HCT116 (cell line): ENCODE data around the gene SCN3B. TPM values are rescaled to one million over a fixed set of nuclear protein-coding genes. Genes with fewer than 3 reads are reported as not detected.

Experiments
- ATAC-seq: fragments of 200-7000 bp; cut with Tn5 transposase; 2 replicates; pipeline ENCODE4 v1.9.1; 2020; ENCODE audit warnings: mild to moderate bottlenecking, moderate library complexity
- BruUV-seq: library from RNA; stranded (reverse); fragments of 400-500 nt; replicated peaks from 2 replicates; lab custom pipeline; 2021; lab: Mats Ljungman, UMichigan
- CTCF ChIA-PET: fragments of 300-600 bp; sonication (Branson Sonifier 250); formaldehyde crosslinking; loops from one replicate; lab custom pipeline; 2021; ENCODE audit warnings: antibody characterized with exemption; lab: Charles Lee
- POLR2A ChIA-PET: fragments of 300-600, 350-600 bp; sonication (Branson Sonifier 250); formaldehyde crosslinking; loops from one replicate; lab custom pipeline; 2021; ENCODE audit warnings: antibody characterized with exemption; lab: Charles Lee
- RAD21 ChIA-PET, 2 experiments: fragments of 300-600 bp; sonication (Branson Sonifier 250); formaldehyde crosslinking; loops; one replicate each; lab custom pipeline; 2023; ENCODE audit warnings: low total read pairs in 2 of 2; ENCODE audit not compliant: uncharacterized antibody in 2 of 2, unreplicated experiment in 2 of 2, low non-redundant PET in 1 of 2; lab: Charles Lee
- DNase-seq: peaks from one replicate; pipeline ENCODE4 v3.0.0-alpha.2; 2010; ENCODE audit warnings: low read depth, low spot score
- H2AFZ ChIP-seq: fragments of 200-600 bp; shearing (Covaris generic), sonication (generic); 2 replicates; pipeline ENCODE4 v1.6.1; 2017; ENCODE audit warnings: low read depth, mixed run types, mixed read lengths, antibody characterized with exemption, low read length; ENCODE audit not compliant: poor library complexity, severe bottlenecking
- H3K27ac ChIP-seq: 2 replicates; pipeline ENCODE4 v1.5.1; 2012; ENCODE audit warnings: low read depth, low read length
- H3K27me3 ChIP-seq: fragments of 200-600 bp; sonication (generic); 2 replicates; pipeline ENCODE4 v1.6.1; 2016; ENCODE audit warnings: mixed run types, low read length, mixed read lengths; ENCODE audit not compliant: insufficient read depth
- H3K36me3 ChIP-seq, 2 experiments: fragments of 200-500 bp in 1 of 2; fragments of 200-600 bp in 1 of 2; sonication (Bioruptor generic) in 1 of 2; sonication (generic) in 1 of 2; 2 replicates each; pipeline versions ENCODE4 v1.5.1 to v1.6.1; 2014 to 2016; ENCODE audit warnings: low read length in 2 of 2, inconsistent platforms in 1 of 2, mixed read lengths in 1 of 2, mixed run types in 1 of 2; ENCODE audit not compliant: insufficient read depth in 2 of 2, control insufficient read depth in 1 of 2
- H3K4me1 ChIP-seq, 2 experiments: fragments of 200-600 bp in 1 of 2; sonication (generic) in 1 of 2; 2 replicates each; pipeline versions ENCODE4 v1.5.1 to v1.6.1; 2012 to 2017; ENCODE audit warnings: low read length in 2 of 2, inconsistent platforms in 1 of 2, mild to moderate bottlenecking in 1 of 2, mixed read lengths in 1 of 2, mixed run types in 1 of 2, moderate library complexity in 1 of 2; ENCODE audit not compliant: insufficient read depth in 2 of 2, control insufficient read depth in 1 of 2
- H3K4me2 ChIP-seq: fragments of 200-600 bp; sonication (generic); 2 replicates; pipeline ENCODE4 v1.6.1; 2017; ENCODE audit warnings: mixed run types, low read length, mixed read lengths
- H3K4me3 ChIP-seq, 2 experiments: fragments of 200-600 bp in 1 of 2; sonication (generic) in 1 of 2; replicated peaks in 1 of 2; 2 replicates each; pipeline ENCODE4 v1.5.1; 2011 to 2016; ENCODE audit warnings: low read length in 2 of 2, control low read depth in 1 of 2, low read depth in 1 of 2, mild to moderate bottlenecking in 1 of 2, mixed read lengths in 1 of 2, mixed run types in 1 of 2
- H3K79me2 ChIP-seq: fragments of 200-600 bp; sonication (generic); 2 replicates; pipeline ENCODE4 v1.6.1; 2017; ENCODE audit warnings: mild to moderate bottlenecking, mixed run types, low read length, moderate library complexity, mixed read lengths; ENCODE audit not compliant: insufficient read depth
- H3K9ac ChIP-seq: fragments of 200-600 bp; sonication (generic); 2 replicates; pipeline ENCODE4 v1.6.1; 2016; ENCODE audit warnings: low read length, mixed read lengths
- H3K9me2 ChIP-seq: fragments of 200-600 bp; sonication (generic), shearing (Covaris generic); 2 replicates; pipeline ENCODE4 v1.6.1; 2017; ENCODE audit warnings: mixed run types, mild to moderate bottlenecking, moderate library complexity; ENCODE audit not compliant: insufficient read depth
- H3K9me3 ChIP-seq, 2 experiments: fragments of 200-500 bp in 1 of 2; fragments of 200-600 bp in 1 of 2; sonication (Bioruptor generic) in 1 of 2; sonication (generic) in 1 of 2; 2 replicates each; pipeline ENCODE4 v1.6.1; 2014 to 2017; ENCODE audit warnings: low read length in 2 of 2, mixed read lengths in 2 of 2, inconsistent platforms in 1 of 2, low read depth in 1 of 2, mild to moderate bottlenecking in 1 of 2, mixed run types in 1 of 2, moderate library complexity in 1 of 2; ENCODE audit not compliant: control insufficient read depth in 1 of 2, insufficient read depth in 1 of 2
- H4K20me1 ChIP-seq: fragments of 200-600 bp; sonication (generic), shearing (Covaris generic); 2 replicates; pipeline ENCODE4 v1.6.1; 2017; ENCODE audit warnings: mixed run types, mild to moderate bottlenecking, moderate library complexity; ENCODE audit not compliant: insufficient read depth
- ATF3 ChIP-seq: IDR thresholded peaks from 2 replicates; pipeline ENCODE4 v1.6.1; 2012
- CBX3 ChIP-seq: IDR thresholded peaks from 2 replicates; pipeline ENCODE4 v1.6.1; 2012; ENCODE audit warnings: low read depth
- CTCF ChIP-seq, 3 experiments: fragments of 200-600 bp in 1 of 3; sonication (generic) in 1 of 3; IDR thresholded peaks in 2 of 3; conservative IDR thresholded peaks in 1 of 3; 2 replicates each; pipeline ENCODE4 v1.5.1; 2012 to 2017; ENCODE audit warnings: low read depth in 2 of 3, low read length in 2 of 3, antibody characterized with exemption in 1 of 3, borderline replicate concordance in 1 of 3, control low read depth in 1 of 3, mild to moderate bottlenecking in 1 of 3, mixed read lengths in 1 of 3, mixed run types in 1 of 3, moderate library complexity in 1 of 3; ENCODE audit not compliant: insufficient read depth in 1 of 3
- EGR1 ChIP-seq: IDR thresholded peaks from 2 replicates; pipeline ENCODE4 v1.6.1; 2012; ENCODE audit warnings: low read depth
- EZH2phosphoT487 ChIP-seq: fragments of 200-600 bp; IDR thresholded peaks from 2 replicates; pipeline ENCODE4 v1.6.1; 2018; ENCODE audit warnings: antibody characterized with exemption, borderline replicate concordance
- FOSL1 ChIP-seq: IDR thresholded peaks from 2 replicates; pipeline ENCODE4 v1.6.1; 2012; ENCODE audit warnings: low read depth
- JUND ChIP-seq: IDR thresholded peaks from 2 replicates; pipeline ENCODE4 v1.6.1; 2012
- MAX ChIP-seq: IDR thresholded peaks from 2 replicates; pipeline ENCODE4 v1.6.1; 2012
- POLR2A ChIP-seq: IDR thresholded peaks from 2 replicates; pipeline ENCODE4 v1.7.0; 2011; ENCODE audit warnings: borderline replicate concordance; ENCODE audit not compliant: insufficient read depth, insufficient read length; ENCODE audit errors: extremely low read depth
- POLR2AphosphoS5 ChIP-seq: IDR thresholded peaks from 2 replicates; pipeline ENCODE4 v1.6.1; 2011; ENCODE audit warnings: mild to moderate bottlenecking, low read depth, low read length, moderate library complexity
- REST ChIP-seq: IDR thresholded peaks from 2 replicates; pipeline ENCODE4 v1.6.1; 2012; ENCODE audit warnings: low read depth
- SIN3A ChIP-seq: IDR thresholded peaks from 2 replicates; pipeline ENCODE4 v1.6.1; 2012; ENCODE audit warnings: low read depth
- SP1 ChIP-seq: IDR thresholded peaks from 2 replicates; pipeline ENCODE4 v1.6.1; 2012; ENCODE audit warnings: low read depth
- SRF ChIP-seq: IDR thresholded peaks from 2 replicates; pipeline ENCODE4 v1.6.1; 2012; ENCODE audit warnings: low read depth
- TCF7L2 ChIP-seq: IDR thresholded peaks from 2 replicates; pipeline ENCODE4 v1.7.0; 2011; ENCODE audit warnings: borderline replicate concordance, inconsistent platforms; ENCODE audit not compliant: insufficient read depth, insufficient read length; ENCODE audit errors: extremely low read depth
- ZBTB33 ChIP-seq: IDR thresholded peaks from 2 replicates; pipeline ENCODE4 v1.6.1; 2011; ENCODE audit warnings: mild to moderate bottlenecking, low read length, moderate library complexity; ENCODE audit not compliant: insufficient replicate concordance; ENCODE audit errors: extremely low read depth
- ZFX ChIP-seq: fragments of 450-650 bp; IDR thresholded peaks from 2 replicates; pipeline ENCODE4 v1.6.1; 2017
- ZNF274 ChIP-seq: fragments of 200-500 bp; sonication (Bioruptor generic); IDR thresholded peaks from 2 replicates; pipeline ENCODE4 v1.6.1; 2014; ENCODE audit warnings: mild to moderate bottlenecking, low read depth, low read length, inconsistent platforms
- intact Hi-C: fragments of 100-400 bp; cut with micrococcal nuclease; formaldehyde crosslinking; loops from 2 replicates; pipeline ENCODE4 v1.10.0; 2022
- total RNA-seq: library from RNA; stranded (reverse); gene quantifications from one replicate; pipeline ENCODE4 v1.2.1, GENCODE V29; 2021; ENCODE audit not compliant: unreplicated experiment

The SCN3B gene
- total RNA-seq, 1 experiment from 2014 or later, result 0.05 TPM

- ChIA-PET POLR2A (no interaction called here), CTCF (no interaction called here), RAD21 (no interaction called here)
- no peak for TF ChIP-seq REST
- no peak for TF ChIP-seq JUND
- no peak for TF ChIP-seq POLR2A
- TF ChIP-seq ZNF274, result no peak
- TF ChIP-seq EGR1, result no peak
- no peak for TF ChIP-seq CTCF (IDR thresholded peaks at IDR 0.05 in 2 of 3, conservative IDR thresholded peaks at IDR 0.05 in 1 of 3; ENCODE audit: borderline replicate concordance in 1 of 3, insufficient read depth in 1 of 3, low read depth in 2 of 3, low read length in 2 of 3)
- no peak for TF ChIP-seq TCF7L2
- no peak for TF ChIP-seq EZH2phosphoT487
- no peak for TF ChIP-seq SP1
- no peak for TF ChIP-seq ZBTB33
- TF ChIP-seq SRF, result no peak
- TF ChIP-seq SIN3A, result no peak
- no peak for TF ChIP-seq MAX
- TF ChIP-seq ZFX, result no peak
- no peak for TF ChIP-seq CBX3
- no peak for TF ChIP-seq FOSL1
- TF ChIP-seq ATF3, result no peak
- no peak for TF ChIP-seq POLR2AphosphoS5
- Histone ChIP-seq H3K36me3 (no peaks in the 10 kb centered on the region), H3K9me2 (no peaks in the 10 kb centered on the region), H3K9me3 (no peaks in the 10 kb centered on the region), H4K20me1 (no peaks in the 10 kb centered on the region), H3K4me2 (no peak overlapping the region), H3K4me3 (no peak overlapping the region), H3K79me2 (no peaks in the 10 kb centered on the region), H3K9ac (no peak overlapping the region), H3K4me1 (peaks cover 12 to 13% of the 10 kb centered on the region in 2 experiments), H2AFZ (no peak overlapping the region), H3K27ac (no peak overlapping the region), H3K27me3 (no peaks in the 10 kb centered on the region)
- ATAC-seq, result no peak
- intact Hi-C loops, result no loop called here
- BruUV-seq, result no TSS peak
- no peak for DNase-seq
Measured at GRCh38 chr11:123586568-123586967, 67.9 kb downstream of the SCN3B start.
